NCI-H2227 (cell line): ENCODE results near the gene PISD.
"Not testable (repeated sequence)": the region's sequence is repeated elsewhere in the genome, so short reads cannot be mapped to it uniquely, and the experiment has no call there.

Source experiments
- DNase-seq: peaks from one replicate; lab custom pipeline; 2025; ENCODE audit not compliant: unreplicated experiment; lab: John Stamatoyannopoulos, UW

The PISD gene

DNA sequence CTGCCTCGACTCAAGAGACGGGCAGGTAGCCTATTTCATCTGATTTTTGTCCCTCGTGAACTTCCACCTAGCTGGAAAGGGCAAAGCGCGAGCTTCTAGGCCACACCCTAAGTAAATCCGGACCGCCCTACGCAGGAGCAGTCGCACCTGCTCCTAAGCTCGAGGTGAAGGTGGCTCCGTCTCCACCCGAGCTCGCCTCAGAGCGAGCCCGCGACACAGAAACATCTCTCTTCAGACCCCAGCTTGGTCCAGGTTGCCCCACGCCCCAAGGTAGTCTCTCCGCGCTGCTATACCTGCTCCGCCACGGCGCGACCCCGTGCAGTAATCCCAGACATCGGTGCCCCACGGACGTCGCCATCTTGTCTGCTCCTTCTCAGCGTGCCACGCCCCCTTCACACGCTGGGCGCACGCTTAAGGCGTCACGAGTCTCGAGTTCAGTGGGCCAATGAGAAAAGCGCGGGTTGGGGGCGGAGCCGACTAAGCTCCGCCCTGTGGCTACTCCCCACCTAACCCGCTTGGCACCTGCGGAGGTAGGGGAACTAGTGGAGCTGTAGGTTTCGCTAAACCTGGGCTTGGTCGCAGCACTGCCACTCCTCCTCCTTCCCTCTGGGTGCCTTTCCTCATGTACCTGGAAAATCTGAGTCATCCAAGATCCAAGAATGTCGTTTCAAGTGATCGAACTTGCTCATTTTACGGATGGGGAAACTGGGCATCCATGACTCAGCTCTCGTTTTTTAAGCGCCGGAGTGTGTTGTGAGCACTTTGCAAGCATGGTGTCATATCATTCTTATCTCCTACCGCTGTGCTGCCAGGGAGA lies at the start of gene PISD:
TSS of gene PISD (minus strand) at position 365 of the 817 bp plus-strand sequence. CDS start at position 358, 7 bp downstream.
- peak; percentile 97 for DNase-seq

DNA sequence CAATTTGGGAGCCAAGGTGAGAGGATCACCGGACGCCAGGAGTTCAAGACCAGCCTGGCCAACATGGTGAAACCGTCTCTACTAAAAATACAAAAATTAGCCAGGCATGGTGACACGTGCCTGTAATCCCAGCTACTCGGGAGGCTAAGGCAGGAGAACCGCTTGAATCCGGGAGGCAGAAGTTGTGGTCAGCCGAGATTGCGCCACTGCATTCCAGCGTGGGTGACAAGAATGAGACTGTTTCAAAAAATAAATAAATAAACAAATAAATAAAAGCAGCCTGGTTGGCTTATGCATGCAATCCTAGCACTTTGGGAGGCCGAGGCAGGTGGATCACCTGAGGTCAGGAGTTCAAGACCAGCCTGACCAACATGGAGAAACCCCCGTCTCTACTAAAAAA lies 49.2 kb upstream of the PISD start:
- not testable (repeated sequence) for DNase-seq

DNA sequence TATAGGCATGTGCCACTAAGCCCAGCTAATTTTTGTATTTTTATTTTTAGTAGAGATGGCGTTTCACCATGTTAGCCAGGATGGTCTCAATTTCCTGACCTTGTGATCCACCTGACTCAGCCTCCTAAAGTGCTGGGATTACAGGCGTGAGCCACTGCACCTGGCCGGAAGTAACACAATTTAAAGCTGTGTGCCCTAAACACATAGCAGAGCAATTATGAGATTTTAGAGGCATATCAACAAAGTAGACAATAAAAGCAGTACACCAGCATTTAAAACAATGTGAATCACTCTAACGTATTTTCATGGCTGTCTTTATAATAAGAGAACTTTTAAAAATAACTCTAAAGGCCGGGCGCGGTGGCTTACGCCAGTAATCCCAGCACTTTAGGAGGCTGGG lies 45.5 kb upstream of the PISD start:
- no peak for DNase-seq

DNA sequence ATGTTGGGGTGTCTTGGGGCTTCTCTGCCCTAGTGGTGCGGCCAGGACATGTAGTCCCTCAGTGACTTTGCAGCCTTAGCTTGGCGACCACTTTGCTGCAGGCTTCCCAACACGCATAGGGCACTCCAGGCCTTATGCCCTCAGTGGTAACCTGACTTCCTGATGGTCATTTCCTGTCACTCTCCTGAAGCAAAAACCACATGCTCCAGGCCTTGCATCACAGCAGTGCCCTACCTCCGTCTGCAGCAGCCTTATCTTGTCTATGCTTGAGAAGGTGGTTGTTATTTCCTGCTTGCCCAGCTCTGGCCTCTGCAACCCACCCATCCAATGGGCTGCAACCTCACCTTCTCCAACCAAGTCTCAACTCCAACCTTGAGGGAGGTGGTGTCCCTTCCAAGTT lies 33.4 kb upstream of the PISD start:
- no peak for DNase-seq

DNA sequence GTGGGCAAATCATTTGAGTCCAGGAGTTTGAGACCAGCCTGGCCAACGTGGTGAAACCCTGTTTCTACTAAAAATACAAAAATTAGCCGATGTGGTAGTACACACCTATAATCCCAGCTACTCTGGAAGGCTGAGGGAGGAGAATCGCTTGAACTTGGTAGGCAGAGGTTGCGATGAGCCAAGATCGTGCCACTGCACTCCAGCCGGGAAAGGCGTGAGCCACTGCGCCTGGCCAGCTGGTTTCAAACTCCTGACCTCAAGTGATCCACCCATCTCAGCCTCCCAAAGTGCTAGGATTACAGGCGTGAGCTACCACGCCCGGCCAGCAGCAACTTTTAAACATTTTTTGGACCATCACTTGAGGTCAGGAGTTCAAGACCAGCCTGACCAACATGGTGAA lies 32.0 kb upstream of the PISD start:
- DNase-seq: not testable (repeated sequence)

DNA sequence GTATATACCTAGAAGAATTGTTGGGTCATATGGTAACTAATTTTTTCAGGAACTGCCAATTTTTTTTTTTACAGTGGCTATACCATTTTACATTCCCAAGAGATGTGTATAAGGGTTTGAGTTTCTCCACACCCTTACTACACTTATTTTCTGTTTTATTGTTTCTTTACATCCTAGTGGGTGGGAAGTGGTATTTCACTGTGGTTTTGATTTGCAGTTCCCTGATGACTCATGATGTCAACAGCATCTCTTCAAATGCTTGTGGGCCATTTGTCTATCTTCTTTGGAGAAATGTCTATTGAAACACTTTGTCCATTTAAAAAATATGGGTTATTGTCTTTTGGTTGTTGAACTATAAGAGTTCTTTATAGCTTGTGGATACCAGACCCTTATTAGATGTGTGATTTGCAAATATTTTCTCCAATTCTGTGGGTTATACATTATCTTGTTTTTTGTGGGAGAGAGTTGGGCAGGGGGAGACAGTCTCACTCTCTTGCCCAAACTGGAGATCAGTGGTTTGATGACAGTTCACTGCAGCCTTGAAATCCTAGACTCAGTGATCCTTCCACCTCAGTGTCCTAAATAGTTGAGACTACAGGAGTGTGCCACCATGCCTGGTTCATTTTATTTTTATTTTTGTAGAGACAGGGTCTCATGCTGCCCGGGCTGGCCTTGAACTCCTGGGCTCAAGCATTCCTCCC lies 30.3 kb upstream of the PISD start:
- no peak for DNase-seq

DNA sequence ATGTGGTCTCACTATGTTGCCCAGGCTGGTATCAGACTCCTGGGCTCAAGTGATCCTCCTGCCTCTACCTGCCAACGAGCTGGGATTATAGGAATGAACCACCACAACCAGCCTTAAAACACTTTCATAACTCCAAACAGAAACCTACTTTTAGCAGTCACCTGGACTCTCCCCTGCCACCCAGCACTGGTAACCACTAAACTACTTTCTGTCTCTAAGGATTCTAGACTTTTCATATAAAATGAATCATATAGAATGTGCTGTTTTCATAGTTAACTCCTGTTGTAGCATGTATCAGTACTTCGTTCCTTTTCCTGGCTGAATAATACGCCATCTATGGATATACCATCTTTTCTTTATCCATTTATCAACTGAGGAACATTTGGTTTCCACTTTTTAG lies 29.4 kb upstream of the PISD start:
- no peak for DNase-seq

DNA sequence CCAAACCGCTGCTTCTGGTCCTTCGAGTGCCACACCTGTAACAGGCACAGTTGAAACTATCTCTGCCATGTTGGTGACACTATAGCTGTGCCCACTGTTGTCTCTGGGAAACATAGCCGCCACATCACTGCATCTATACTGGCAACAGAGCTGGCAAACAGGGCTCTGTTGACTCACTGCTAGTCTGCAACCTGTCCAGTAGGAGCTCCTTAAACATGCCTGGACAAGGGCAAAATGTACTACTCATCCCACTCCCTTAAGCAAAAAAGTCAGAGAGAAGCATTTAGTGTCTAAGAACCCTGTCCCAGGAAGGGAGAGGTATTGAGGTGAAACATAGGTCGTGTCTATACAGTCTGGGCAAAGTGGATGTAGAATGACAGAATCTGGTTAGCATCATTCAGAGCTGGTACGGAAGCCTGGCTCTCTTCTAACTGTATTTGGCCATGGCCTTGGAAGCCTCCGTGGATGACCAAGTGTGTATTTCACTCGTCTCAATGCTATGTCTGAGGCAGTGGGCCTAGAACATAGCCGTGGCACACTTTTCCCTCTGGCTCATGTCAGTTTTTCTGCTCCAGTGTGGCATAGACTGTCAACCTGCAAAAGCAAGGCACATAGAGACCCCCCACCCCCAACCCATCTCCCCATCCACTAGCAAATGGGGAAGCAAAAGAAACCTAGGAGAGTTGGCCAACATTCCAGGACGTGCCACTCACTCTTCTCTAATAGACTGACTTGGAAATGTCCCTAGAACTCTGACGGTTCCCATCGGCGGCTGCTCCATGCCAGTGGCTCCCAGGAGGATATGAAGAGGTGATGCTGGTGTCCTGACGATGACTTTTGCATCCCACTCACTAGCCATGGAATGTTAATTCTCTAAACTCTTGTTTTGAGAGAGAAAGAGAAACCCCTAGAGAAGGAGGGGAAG lies 21.4 kb upstream of the PISD start:
- DNase-seq: no peak

DNA sequence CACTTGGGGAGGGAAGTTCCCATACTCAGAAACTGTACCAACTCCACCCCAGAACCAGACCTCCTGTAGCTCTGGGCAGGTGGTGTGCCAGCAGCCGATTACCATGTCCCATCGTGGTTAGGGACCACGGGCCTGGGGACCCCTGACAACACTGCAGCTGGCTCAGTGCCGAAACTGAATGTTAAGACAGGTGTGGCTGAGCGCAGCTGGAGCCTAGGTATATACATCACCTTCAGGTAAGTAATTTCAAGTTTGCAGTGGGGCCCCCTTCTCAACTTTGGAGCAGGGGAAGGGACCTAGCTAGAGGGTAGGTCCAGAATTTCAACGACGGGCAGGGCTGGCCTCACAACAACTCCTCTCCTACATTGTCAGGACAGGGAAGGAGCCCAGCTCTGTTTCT lies 20.7 kb upstream of the PISD start:
- DNase-seq: no peak

DNA sequence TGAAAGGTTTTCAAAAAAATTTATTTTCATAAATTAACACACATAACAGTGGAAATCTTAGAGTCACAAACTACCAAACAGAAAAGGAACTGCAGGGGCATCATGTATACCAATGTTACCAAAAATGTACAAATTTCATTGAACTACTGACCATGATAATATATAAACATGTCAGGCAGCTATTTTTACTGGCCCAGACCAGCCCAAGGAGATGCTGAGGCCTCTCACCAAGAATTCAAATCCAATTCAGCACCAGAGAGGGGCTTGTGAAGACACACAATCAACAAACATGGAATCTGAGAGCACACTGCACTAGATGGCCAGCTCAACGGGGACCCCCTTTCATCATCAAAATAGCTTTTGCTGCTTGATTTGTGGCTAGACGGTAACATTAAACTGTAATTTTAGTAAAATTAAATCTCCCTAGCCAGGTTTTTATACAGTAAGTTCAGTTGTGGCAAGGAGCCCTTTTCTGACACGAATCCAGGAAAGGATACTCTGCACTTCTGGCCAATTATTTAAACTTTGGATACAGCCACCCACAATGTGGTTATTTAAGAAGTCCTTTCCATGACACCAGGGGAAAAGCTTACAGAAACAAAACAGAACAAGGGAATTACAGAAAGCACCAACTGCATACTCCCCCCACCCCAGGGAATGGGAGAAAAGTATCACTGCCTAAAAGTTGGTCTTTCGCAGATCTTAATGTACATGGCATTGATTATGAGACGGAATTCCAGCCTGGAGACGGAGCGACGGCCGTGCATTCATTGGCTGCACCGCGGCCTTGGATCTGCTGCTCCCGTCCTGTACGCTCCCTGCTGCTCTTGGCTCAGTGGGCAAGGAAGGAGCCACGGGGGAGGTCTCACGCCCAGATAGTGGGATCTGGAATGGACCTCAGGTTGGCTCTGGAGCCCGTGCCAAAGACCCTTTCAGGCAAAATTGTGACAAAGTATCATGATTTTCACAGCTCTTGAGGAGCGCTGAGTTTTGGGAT lies 19.6 kb upstream of the PISD start:
- no peak for DNase-seq

DNA sequence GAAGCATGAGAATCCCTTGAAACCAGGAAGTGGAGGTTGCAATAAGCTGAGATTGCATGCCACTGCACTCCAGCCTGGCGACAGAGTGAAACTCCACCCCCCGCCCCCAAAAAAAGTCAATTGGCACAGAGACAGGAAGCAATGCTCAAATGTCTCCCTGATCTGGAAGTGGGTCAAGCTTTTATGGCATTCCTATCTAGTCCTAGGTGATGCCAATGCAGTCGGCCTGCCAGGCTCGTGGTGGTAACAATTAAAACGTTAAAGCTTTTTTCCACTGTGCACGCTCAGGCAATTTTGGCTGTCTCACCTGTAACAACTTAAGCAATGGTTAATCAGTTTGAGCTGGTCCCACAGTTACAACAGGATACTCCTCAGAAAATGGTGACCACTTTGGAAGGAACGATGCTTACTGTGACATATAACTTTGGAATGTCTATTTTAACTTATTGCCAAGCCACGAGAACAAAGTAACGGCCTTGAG lies 18.9 kb upstream of the PISD start:
- DNase-seq: no peak

DNA sequence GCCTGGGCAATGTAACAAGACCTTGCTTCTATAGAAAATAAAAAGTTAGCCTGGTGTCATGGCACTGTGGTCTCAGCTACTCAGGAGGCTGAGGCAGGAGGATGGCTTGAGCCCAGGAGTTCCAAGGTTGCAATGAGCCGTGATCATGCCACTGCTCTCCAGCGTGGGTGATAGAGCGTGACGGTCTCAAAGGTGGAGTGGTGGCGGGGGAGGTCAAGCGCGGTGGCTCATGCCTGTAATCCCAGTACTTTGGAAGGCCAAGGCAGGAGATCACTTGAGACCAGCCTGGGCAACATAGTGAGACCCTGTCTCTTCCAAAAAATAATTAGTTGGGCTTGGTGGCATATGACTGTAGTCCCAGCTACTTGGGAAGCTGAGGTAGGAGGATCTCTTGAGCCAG lies 16.7 kb upstream of the PISD start:
- no peak for DNase-seq

DNA sequence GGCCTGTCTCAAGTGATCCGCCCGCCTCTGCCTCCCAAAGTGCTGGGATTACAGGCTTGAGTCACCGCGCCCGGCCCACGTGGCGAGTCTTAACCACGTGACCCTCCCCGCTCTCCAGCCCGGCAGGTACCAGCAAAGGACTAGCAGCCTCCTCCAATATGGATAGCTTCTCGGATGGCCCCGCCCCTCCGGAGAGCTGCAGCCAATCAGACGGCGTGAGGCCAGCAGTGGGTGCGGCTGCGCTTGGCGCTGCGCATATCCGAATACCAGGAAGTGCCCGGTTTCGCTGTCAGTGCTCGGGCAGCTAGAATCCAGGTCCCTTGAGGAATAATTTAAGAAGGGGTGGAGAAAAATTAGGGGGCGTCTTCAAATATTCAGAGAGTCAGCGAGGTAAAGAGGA lies 14.7 kb upstream of the PISD start:
- peak; percentile 95 for DNase-seq

DNA sequence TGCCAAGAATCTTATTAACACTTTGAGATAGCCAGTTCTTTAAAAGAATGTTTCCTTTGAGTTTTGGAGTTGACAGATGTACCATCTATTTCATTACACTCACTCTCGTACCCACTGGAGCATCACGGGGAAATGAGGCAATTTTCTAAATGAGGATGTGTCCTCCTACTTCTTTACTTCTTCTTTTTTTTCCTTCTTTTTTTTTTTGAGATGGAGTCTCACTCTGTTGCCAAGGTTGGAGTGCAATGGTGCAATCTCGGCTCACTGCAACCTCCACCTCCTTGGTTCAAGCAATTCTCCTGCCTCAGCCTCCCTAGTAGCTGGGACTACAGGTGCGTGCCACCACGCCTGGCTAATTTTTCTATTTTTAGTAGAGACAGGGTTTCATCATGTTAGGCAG lies 12.2 kb upstream of the PISD start:
- not testable (repeated sequence) for DNase-seq

DNA sequence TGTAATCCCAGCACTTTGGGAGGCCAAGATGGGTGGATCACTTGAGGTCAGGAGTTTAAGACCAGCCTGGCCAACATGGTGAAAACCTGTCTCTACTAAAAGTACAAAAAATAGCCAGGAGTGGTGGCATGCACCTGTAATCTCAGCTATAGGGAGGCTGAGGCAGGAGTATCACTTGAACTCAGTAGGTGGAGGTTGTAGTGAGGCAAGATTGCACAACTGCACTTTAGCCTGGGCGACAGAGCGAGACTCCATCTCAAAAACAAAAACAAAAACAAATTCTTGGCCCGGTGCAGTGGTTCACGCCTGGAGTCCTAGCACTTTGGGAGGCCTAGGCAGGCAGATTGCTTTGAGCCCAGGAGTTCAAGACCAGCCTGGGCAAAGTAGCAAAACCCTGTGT lies 6.8 kb upstream of the PISD start:
- not testable (repeated sequence) for DNase-seq

DNA sequence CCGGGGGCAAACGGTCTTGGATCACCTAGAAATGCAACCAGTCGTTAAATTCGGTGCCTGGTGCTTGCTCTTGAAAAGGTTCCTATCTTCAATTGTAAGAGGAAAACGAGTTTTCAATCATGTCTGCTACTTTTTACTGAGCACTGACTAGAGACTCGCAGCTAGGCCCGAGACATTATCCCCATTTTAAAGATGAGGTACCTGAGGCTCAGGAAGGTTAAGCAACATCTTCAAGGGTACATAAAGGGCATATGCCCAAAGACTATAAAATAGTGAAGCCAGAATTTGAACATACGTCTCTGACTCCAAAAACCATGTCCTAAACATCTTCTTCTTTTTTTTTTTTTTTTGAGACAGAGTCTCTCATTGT lies 638 bp upstream of the PISD start:
- DNase-seq: no peak

DNA sequence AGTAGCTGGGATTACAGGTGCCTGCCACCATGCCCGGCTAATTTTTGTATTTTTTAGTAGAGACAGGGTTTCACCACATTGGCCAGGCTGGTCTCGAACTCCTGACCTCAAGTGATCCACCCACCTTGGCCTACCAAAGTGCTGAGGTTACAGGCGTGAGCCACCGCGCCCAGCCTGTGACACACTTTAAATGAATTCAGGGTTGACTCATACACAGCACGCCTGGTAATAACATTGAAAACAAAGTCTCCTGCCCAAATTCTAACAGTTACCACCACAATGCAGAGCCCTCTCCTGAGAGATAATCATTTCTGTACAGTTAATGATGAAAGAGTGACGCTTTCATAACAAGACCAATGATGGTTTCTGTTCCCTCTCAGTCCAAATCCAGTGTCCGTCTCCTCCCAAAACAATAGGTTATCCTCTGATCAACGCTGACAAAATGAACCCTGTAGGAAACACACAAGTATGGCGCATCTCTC lies 1.1 kb downstream of the PISD start:
- not testable (repeated sequence) for DNase-seq

DNA sequence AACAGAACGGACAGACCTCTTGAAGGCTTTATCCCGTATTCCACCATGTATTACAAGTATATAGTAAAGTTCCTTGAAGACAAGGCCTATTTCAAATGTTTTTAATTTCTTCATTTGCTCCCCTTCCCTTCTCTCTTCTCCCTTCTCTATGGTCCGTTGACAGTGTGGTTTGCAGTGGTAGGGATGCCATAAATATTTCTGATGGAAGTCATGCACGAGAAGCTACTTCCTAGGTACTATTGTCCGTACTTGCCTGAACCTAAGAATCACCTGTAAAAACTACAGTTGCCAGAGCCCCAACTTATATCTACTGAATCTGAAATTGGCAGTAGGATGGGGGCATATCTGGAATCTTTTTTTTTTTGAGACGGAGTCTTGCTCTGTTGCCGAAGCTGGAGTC lies 2.8 kb downstream of the PISD start:
- DNase-seq: no peak

DNA sequence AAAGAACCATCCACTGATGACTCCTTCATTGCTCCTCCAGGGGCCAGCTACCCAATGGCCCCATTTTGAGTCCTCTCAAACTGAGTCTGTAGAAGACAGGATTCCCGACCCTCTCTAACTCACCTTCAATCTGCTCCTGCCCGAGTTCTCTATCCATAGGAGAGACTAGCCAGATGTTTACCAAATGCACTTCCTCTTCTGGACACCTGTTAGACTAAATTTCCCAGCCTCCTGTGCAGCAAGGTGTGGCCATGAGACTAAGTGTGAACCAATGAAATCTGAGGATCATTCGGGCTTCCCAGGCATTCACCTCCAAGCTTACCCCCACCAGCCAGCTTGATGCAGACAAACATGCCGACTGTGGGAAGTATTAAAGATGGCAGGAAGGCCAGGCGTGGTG lies 7.6 kb downstream of the PISD start:
- no peak for DNase-seq

DNA sequence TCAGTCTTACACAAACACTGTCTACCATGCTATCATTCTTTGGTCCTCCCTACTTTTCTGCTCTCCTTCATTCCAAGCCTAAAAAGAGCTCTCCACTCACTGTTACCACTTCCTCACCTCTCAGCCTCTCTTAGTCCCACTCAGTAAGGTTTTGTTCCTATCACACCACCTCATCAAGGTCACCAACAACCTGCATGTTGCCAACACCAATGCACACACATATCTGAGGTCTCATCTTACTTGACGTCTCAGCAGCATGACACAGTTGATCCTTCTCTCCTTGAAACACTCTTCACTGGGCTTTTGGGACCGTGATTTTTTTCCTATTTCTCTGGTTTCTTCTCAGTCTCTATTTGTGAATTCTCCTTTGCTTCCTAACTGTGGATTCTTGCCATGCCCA lies 8.1 kb downstream of the PISD start:
- no peak for DNase-seq
